Stimulated activated CD4-positive, alpha-beta T cell treated with anti-CD3 and anti-CD28 coated beads, Interleukin-12 subunit alpha, Interleukin-12 subunit beta, amount 100 ng/mL, for 4 hours (primary cell): ENCODE data around the gene C16orf96.
"Not testable (repeated sequence)": the region's sequence is repeated elsewhere in the genome, so short reads cannot be mapped to it uniquely, and the experiment has no call there.

ENCODE experiments used
- DNase-seq: peaks from one replicate; pipeline ENCODE4 v3.0.0-alpha.2; 2020

C16orf96 gene

DNA sequence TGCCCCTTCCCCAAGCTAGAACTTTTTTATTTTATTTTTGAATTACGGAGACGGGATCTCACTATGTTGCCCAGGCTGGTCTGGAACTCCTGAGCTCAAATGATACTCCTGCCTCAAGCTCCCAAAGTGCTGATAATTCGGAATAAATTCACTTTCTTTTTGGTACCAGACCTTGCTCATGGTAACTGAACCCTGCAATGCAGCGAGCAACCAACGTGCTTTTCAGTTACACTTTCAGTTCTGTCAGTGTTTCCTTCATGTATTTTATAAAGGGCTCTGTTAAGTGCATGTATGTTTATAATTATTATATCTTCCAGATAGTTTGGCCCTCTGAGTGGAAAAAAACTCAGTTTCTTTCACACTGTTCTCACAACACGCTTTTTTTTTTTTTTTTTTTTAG, 13.9 kb downstream of the C16orf96 start:
- no peak for DNase-seq

DNA sequence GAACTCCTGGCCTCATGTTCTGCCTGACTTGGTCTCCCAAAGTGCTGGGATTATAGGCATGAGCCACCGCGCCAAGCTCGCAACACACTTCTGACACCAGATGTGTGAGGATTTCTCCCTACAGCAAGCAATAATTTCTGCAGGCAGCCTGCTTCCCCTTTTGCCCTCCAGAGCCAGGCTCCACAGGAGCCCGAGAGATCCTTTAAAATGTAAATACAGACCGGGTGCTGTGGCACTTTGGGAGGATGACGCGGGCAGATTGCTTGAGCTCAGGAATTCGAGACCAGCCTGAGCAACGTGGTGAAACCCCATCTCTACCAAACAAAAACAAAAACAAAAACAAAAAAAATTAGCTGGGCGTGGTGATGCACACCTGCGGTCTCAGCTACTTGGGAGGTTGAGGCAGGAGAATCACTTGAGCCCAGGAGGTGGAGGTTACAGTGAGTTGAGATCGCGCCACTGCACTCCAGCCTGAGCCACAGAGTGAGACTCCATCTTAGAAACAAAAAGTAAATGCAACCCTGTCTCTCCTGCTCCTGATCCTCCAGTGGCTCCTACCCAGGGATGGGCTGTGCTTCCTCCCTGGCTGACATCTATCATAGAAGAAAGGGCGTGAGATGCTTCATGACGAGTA, 14.7 kb downstream of the C16orf96 start:
- no peak for DNase-seq

DNA sequence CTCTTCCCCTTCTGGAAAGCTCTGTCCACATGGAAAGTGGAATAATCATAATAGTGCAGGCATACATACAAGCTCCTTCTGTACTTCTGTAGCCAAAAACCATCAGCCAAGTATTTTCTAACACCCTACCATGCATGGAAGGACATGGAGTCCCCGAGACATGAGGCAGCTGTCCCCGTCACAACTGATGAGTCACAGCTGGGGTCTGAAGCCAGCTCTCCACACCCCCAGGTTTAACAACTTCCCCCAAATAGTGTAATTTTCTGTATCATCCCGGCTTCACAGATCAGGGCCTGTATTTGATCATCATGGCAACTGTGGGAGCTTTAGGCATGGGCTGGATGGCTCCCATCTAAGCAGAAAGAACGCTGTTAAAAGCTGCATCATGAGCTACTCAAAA, 16.6 kb downstream of the C16orf96 start:
- no peak for DNase-seq

DNA sequence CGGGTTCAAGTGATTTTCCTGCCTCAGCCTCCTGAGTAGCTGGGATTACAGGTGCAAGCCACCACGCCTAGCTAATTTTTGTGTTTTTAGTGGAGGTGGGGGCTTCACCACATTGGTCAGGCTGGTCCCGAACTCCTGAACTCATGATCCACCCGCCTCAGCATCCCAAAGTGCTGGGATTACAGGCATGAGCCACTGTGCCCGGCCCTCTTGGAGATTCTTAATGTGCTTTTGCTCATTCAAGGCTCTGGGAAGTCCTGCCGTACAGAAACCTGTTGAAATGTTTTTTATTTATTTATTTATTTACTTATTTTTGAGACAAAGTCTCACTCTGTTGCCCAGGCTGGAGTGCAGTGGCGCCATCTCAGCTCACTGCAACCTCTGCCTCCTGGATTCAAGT, 17.8 kb downstream of the C16orf96 start:
- not testable (repeated sequence) for DNase-seq

DNA sequence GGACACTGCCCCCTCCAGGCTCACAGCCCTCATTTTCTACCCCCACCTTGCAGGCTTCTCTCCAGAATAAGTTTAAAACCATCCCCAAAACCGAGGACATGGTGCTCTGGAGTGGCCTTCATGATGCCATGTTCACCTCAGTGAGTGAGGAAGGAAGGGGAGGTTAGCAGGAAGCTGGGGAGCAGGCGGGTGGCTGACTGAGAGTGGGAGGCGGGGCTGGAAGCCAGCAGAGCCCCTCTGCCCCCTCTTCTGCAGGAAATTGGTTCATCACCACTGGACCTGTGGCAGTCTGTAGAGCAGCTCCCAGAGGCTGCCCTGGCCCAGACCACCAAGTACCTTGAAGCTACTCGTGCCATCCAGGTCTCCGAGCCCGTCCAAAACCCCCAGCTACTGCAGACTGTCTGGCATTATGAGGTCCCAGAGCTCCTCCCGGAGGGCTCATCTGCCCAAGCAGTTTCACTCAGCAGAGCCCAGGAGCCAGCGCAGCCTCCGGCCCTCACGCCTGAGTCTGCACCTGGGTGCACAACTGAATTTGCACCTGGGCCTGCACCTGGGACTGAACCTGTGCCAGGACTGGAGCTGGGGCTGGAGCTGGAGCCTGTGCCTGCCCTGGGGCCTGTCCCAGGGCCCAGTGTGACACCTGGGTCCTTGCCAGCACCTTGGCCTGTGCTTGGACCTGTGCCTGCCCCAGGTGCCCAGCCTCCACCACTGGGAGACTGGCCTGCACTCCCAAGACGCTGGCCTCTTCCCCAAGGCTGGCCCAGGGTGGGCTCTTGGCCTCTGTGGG, 19.0 kb downstream of the C16orf96 start:
- DNase-seq, result no peak

DNA sequence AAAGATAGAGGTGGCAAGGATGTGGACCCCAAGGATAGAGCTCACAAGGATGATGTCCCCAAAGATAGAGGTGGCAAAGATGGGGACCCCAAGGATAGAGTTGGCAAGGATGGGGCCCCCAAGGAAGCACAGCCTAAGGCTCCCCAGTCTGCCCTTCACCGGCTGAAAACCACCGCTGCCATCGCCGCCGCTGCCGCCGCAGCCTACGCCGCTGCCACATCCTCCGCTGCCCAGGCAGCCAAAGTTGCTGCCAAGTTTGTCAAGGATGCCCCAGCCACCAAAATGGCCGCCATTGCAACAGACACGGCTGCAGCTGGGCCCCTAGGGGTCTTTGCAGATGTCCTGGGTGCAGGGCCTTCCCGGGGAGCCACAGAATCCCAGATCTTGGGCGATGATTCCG, 19.9 kb downstream of the C16orf96 start:
- DNase-seq, result no peak

DNA sequence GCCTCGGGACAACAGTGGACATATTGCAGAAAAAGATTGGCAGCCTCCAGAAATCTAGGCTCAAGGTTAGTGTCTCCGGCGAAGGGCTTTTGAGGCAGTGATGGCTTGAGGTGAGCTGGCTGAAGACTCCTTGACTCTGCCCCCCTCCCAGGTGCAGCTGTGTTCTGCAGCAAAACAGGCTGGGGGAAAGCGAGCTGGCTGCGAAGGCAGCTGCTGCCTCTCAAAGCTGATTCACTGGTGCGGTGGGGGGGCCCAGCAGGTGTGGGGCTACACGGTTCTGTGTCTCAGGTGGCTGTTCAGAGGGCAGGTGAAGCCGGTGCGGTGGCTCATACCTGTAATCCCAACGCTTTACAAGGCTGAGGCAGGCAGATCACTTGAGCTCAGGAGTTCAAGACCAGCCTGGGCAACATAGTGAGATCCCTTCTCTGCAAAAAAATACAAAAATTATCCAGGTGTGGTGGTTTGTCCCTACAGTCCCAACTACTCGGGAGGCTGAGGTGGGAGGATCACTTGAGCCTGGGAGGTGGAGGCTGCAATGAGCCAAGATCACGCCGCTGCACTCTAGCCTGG, 22.9 kb downstream of the C16orf96 start:
- no peak for DNase-seq

DNA sequence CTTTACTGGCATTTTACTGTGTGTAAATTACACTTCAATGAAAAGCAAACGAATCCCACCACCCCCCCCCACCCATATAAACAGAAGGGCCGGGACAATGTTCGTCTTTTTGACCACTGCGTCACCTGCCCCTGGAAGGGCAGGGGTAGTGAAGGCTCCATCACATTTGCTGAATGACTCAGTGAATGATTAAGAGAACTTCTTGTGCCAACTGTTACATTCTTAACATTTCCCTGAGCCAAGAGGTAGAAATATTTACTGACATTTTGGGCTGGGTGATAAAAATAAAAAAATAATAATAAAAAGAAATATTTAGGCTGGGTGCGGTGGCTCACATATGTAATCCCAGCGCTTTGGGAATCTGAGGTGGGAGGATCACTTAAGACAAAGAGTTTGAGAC, 24.1 kb downstream of the C16orf96 start:
- DNase-seq, result no peak

DNA sequence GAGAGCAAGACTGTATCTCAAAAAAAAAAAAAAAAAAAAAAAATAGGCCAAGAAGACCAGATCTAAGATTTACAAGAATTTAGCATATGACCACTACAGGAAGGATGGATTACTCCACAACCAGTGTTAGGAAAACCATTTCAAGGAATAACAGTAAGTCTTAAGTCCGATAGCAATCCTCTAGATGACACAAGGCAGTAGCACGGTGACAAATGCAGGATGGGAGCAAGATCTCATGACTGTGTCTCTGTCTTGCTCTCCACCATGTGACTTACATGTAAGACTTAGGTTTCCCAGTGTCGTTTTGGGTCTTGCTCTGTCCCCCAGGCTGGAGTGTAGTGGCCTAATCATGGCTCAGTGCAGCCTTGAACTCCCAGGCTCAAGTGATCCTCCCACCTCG, 27.8 kb downstream of the C16orf96 start:
- DNase-seq, result no peak

DNA sequence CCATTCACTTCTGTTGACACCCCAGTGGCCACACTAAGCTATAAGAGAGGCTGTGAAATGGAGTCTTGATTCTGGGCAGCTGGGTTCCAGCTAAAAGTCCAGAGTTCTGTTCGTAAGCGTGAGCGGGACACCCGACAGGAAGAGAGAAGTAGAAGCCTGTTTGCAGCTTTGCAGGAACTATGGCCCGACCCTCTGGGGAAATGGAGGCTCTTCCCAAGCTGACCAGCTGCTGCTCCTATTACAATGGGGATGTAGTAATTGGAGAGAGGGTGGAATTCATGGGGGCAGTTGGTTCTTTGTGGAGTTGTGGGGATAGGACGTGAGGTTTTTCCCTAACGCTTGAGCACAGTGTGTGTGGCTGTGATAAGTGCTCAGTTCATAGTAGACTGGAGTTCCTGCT, 30.2 kb downstream of the C16orf96 start:
- DNase-seq, result no peak

DNA sequence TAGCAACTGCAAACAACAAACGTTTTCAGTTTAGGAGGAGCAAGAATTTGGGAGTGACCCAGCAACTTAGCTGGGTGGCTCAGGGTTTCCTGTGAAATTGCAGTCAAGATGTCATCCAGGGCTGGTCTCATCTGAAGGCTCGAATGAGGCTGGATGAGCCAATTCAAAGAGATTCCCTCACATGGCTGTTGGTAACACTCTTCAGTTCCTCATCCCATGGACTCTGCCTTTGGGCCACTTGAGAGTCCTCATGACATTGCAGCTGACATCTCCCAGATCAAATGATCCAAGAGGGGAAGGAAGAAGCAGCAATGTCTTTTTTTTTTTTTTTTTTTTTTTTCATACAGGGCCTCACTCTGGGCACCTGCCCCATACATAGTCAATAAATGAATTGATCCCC, 32.2 kb downstream of the C16orf96 start:
- DNase-seq, result no peak

DNA sequence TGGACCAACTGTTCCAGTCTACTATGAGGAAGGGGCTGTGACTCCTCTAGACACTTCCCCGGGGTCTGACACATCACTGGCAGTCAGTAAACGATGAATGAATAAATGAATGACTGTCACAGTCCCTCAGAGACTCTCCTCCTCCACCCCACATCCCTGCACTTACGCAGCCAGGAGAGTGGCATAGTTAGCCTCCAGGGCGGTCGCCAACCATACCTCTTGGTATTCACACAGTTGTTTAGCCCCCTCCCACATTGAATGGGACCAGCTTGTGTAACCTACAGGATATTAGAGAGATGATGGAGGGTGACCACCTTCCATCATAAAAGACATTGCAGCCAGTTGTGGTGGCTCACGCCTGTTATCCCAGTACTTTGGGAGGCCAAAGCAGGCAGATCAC, 32.8 kb downstream of the C16orf96 start:
- DNase-seq, result no peak

DNA sequence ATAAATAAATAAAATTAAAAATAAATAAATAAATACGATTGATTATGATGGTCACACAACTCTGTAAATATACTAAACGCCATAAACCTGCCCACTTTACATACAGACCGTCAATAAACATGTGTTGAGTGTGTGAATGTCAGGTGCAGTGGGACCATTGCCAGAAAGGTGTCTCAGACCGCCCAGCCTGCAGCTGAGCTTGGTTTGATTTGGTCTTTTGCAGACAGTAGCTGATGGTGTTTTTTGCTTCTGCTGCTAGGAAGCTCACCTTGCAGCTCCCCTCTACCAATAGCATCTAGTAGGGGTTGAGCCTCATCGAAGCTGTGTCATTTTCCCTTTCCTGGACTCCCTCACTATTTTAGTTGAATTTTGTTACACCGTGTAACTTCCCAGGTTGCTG, 35.1 kb downstream of the C16orf96 start:
- no peak for DNase-seq

DNA sequence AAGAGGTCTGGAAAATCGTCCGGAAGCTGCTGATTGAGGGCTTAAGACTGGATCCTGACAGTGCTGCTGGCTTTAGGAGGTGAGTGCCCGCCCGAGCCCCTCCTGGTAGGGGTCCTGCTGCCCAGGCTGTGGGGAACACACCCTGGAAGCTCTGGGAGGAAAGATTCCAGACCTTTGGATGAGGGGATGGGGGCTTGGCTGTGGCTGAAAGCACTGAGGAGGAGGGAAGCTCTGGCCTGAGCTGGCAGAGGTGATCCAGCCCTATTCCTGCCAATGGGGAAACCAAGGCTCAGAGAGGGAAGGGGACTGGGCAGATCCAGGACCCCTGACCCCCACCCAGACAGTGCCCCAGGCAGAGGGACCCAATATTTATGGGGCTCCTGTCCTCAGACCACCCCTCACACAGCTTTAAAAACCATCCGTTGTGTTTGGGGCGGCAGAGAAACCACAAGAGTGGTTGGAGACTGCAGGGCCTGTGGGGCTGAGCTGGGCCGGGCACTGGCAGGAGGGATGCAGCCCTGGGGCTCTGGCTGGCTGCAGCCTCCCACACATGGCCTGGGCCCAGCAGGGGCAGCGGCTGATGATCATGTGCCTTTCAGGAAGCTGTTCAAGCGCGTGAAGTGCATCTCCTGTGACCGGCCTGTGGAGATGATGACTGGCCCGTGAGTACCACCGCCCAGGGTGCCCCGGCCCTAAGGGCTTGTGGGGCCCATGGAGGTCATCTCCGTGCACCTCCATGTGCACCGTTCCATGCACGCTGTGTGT, 35.7 kb downstream of the C16orf96 start:
- no peak for DNase-seq

DNA sequence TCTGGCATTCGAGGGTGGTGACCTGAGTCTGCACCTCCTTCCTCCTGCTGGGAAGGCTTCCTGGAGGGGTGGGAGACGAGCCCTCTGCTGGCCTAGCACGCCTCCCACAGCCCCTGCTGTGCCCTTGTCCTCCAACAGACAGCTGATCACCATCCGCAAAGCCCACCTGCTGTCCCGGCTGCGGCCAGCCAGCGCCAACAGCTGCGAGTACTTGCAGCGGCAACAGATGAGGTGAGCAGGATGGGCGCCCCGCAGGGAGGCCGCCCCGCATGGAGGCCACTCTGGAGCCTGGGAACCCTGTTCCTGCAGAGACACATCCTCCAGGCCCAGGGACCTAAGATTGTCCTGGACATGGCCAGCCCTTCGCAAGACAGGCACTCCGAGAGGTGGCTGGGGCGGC, 36.9 kb downstream of the C16orf96 start:
- no peak for DNase-seq

DNA sequence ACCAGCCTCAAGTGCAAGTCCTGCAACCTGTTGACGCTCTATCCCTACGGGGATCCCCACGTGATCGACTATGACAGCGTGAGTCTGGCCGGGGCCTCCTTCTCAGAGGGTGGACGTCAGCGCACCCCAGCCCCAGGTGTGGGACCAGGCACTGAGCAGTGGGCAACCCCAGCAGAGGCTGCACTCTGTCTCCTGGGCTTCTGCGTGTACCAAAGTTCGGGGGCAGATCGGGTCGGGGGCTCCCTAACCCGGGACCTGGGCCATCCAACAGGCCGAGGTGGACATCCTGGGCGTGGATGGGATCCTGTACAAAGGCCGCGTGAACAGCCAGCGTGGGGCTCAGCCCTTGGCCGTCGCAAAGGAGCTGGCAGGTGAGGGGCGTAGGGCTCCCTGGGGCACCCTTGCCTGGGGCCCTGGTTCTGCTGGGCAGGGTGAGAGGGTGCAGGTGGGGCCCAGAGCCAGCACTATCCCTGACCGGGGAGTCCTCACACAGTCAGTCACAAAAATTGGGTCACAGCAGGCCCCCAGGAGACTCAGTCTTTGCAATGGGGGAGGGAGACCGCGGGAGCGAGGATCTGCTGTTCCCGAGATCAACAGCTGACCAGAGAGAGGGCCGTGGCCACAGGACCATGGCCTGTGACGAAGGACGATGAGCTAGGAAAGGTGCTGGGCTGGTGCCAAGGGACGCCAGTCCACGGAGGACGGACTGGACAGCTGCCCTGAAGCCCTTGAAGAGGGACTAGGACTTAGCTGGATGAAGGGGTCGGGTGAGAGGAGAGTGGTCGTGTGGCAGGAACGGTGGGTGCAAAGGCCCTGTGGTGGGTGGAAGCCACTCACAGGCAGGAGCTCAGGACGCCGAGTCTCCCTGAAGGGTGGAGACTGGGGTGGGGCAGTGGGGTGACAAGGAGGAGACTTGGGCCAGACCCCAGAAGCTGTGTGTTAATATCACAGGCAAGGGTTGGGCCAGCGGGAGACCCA, 38.6 kb downstream of the C16orf96 start:
- DNase-seq, result no peak

DNA sequence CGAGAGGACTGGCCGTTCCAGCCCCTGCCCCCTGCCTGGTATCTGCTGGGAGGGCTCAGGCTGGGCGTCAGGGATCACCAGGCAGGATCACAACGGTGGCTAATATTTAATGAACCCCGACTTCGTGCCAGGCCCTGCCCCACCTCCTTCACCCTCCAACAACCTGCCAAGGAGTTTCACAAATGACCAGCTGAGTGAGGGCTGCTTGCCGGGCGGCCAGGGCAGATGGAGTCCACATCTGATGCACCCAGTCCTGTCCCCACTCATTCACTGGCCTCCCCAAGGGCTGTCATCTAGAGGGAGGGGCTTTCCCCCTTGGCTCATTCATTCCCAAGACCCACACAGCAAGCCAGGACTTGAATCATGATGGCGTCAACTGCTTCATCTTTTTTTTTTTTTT, 41.0 kb downstream of the C16orf96 start:
- no peak for DNase-seq

DNA sequence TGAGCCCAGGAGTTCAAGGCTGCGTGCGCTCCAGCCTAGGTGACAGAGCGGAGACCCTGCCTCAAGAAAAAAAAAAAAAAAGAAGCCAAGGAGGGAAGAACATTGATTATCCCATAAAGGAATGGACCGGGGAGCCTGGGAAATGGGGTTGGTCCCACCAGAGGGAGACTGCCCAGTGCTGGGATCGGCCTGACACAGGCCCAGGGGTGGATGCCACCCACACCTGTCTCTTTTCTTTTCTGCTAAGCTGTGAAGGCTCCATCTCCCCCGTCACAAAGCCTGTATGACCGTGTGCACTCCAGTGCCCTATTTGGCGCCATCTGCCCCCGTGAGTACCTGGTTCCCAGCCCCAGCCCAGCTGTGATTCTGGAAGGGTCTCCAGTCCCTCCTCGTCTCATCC, 42.9 kb downstream of the C16orf96 start:
- DNase-seq, result no peak

DNA sequence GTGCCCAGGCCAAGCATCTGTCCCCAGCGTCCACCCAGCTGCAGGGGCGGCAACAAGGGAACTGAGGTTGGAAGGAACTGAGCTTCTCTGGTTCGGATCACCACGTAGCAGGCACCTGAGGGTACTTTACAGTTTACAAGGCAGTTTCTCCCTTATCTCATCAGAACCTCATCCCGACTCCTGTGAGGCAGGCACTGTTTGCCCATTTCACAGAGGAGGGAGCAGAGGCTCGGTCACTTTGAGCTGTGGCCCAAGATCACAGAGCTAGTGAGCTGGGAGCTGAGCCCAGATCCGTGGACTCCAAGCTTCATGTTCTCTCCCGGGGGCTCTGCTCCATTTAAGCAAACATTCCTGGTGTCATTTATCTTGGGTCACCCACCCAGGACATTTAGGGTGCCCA, 43.4 kb downstream of the C16orf96 start:
- no peak for DNase-seq

DNA sequence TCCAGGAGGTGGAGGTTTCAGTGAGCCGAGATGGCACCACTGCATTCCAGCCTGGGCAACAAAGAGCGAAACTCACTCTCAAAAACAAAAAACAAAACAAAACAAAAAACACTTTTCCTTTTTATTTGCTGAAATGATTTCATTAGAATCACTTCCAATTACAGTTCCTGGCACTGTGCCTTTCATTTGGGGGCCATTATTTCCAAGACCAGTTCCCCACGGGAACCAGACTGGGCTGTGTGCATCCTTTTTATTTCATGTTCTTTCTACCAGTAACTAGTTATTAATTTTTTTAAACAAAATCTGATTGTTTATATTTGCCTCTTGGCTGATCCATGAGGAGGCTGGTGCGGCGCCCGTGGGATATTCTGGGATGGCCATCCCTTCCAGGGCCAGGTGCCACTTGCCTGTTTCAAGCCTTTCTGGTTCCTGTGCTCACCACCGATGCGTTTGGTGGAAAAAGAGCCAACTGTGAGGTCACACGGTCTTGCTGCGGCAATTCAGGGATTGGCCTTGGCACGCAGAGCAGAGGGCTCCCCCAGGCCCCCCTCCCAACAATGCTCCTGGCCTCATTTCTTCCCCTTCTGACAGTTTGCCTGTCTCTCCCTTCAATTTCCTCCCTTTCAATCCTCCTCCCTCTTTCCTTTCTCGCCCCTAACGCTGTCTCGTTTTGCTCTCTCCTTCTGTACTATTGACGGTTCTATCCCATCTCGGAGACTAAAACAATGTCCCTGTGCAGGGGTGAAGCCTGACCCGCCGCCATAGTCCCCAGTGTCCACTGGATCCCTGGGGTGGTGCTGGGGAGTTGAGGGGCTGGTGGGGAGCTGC, 45.1 kb downstream of the C16orf96 start:
- no peak for DNase-seq

DNA sequence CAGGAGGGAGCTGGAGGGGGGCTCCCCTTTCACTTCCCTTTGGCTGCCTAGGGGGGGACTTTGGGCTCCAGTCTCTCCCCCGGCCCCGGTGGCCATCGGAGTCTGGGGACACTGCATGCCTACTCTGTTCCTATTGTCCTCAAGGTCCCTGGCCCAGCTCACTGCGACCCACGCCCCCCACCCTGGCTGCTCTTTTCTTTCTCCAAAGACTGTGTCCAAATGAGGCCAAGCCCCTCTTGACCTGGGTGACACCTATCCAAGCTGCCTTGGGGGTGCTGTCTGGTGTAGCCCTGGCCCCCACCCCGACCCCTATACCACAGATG, 45.7 kb downstream of the C16orf96 start:
- DNase-seq, result no peak

DNA sequence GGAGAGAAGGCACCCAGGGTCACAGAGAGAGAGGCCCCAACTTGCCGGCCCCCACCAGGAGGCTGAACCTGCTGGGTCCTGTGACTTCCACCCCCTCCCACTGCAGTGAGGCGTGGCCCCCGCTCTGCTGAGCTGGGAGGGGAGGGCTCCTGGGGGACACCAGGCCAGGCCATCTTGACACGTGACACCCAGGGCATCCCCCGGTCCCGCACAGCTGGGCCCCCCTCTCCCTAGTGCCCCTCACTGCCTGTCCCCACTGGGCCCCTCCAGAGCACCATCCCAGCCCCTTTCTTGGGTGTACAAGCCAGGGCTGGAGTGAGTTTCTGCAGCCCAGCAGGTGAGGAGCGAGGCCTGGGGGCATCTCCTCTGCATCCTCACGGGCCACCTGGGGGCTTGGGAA, 46.2 kb downstream of the C16orf96 start:
- no peak for DNase-seq
